Stomach (tissue), 9 donors: ENCODE measurements around the gene CES4A. TPM values are rescaled to one million over a fixed set of nuclear protein-coding genes. Genes with fewer than 3 reads are reported as not detected.

Experiments used
- DNase-seq, 2 donors: peaks; one replicate each; pipeline versions ENCODE4 v3.0.0 to v3.0.0-alpha.2; 2013 to 2019
- H3K27ac ChIP-seq, 5 donors: fragments of 200-600 bp in 4 of 5; sonication (generic) in 4 of 5; one replicate each; pipeline ENCODE4 v1.5.1; 2013 to 2019; ENCODE audit warnings: mild to moderate bottlenecking in 1 of 5, moderate library complexity in 1 of 5
- H3K27me3 ChIP-seq, 3 donors: fragments of 200-600 bp; sonication (generic); one replicate each; pipeline ENCODE4 v1.5.1; 2017 to 2019; ENCODE audit warnings: mixed run types in 1 of 3
- H3K36me3 ChIP-seq, 4 donors: fragments of 200-600 bp; sonication (generic); 1 replicate in 3 of 4; 2 replicates in 1 of 4; pipeline ENCODE4 v1.5.1; 2016 to 2019
- H3K4me1 ChIP-seq, 4 donors: fragments of 200-600 bp; sonication (generic); one replicate each; pipeline ENCODE4 v1.5.1; 2016 to 2019
- H3K4me3 ChIP-seq, 4 donors: fragments of 200-600 bp; sonication (generic) in 3 of 4; one replicate each; pipeline ENCODE4 v1.5.1; 2016 to 2019; ENCODE audit warnings: mild to moderate bottlenecking in 1 of 4
- H3K9me3 ChIP-seq, 4 donors: fragments of 200-600 bp; sonication (generic); one replicate each; pipeline ENCODE4 v1.5.1; 2016 to 2019
- EP300 ChIP-seq: sonication (generic); formaldehyde crosslinking; IDR thresholded peaks from one replicate; pipeline ENCODE4 v1.6.1; 2017; ENCODE audit warnings: antibody characterized with exemption
- POLR2A ChIP-seq, 4 donors: fragments of 450-650 bp; IDR thresholded peaks; one replicate each; pipeline ENCODE4 v1.6.1; 2016; ENCODE audit warnings: antibody characterized with exemption in 4 of 4, control low read depth in 2 of 4, mild to moderate bottlenecking in 1 of 4, moderate library complexity in 1 of 4
- POLR2AphosphoS5 ChIP-seq, 3 donors: sonication (generic); formaldehyde crosslinking; IDR thresholded peaks; one replicate each; pipeline ENCODE4 v1.6.1; 2016; ENCODE audit warnings: antibody characterized with exemption in 3 of 3
- WGBS, 5 donors: extraction: QIAGEN DNeasy Blood & Tissue Kit in 3 of 5; methylation state at CpG; one replicate each; pipeline versions ENCODE4 v1.1.5 to v1.1.7; 2013 to 2018; 5-methylcytosine and 5-hydroxymethylcytosine counted together
- intact Hi-C: fragments of 100-400 bp; cut with DNase I; formaldehyde crosslinking; loops from one replicate; pipeline ENCODE4 v1.15.1; 2023; ENCODE audit warnings: low total_unique reads
- polyA plus RNA-seq, 3 donors: library from polyadenylated mRNA; stranded (reverse); fragments of 200-250 nt; gene quantifications; one replicate each; pipeline ENCODE4 v1.2.3, GENCODE V29; 2013
- total RNA-seq, 5 donors: library from RNA; depleted of rRNA; stranded (reverse); fragments of >200 nt; gene quantifications; one replicate each; pipeline versions ENCODE4 v1.1.0 to v1.2.3, GENCODE V29; 2014 to 2016
- TF ChIP-seq, protein P1 (sequence below), 7 experiments: fragments of 450-650 bp in 4 of 7; fragments of 200-600 bp in 3 of 7; sonication (generic) in 3 of 7; IDR thresholded peaks; one replicate each; pipeline ENCODE4 v1.5.1; 2016 to 2019; ENCODE audit warnings: antibody characterized with exemption in 7 of 7, control low read depth in 2 of 7, mild to moderate bottlenecking in 1 of 7
- donor health status: healthy with polysubstance abuse.
- donor health status: Bipolar disorder and iron deficiency.
- donor health status: healthy.

CES4A gene
- total and polyA plus RNA-seq, 8 donors = 3.2 to 22.3 (median 5.5) TPM

- peak in 1 of 2 donors; percentile 33 for DNase-seq
- Histone ChIP-seq H3K4me1 (peaks cover 16 to 21% (median 17%) of the 10 kb centered on the region in 4 donors), H3K27me3 (peaks cover 0 to 35% (median 18%) of the 10 kb centered on the region in 3 donors), H3K27ac (no peak overlapping the region), H3K9me3 (no peaks in the 10 kb centered on the region), H3K36me3 (no peaks in the 10 kb centered on the region), H3K4me3 (no peak overlapping the region)
- TF ChIP-seq, protein P1, sequence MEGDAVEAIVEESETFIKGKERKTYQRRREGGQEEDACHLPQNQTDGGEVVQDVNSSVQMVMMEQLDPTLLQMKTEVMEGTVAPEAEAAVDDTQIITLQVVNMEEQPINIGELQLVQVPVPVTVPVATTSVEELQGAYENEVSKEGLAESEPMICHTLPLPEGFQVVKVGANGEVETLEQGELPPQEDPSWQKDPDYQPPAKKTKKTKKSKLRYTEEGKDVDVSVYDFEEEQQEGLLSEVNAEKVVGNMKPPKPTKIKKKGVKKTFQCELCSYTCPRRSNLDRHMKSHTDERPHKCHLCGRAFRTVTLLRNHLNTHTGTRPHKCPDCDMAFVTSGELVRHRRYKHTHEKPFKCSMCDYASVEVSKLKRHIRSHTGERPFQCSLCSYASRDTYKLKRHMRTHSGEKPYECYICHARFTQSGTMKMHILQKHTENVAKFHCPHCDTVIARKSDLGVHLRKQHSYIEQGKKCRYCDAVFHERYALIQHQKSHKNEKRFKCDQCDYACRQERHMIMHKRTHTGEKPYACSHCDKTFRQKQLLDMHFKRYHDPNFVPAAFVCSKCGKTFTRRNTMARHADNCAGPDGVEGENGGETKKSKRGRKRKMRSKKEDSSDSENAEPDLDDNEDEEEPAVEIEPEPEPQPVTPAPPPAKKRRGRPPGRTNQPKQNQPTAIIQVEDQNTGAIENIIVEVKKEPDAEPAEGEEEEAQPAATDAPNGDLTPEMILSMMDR (IDR thresholded peaks at IDR 0.05) = no peak
- TF ChIP-seq EP300 = no peak
- TF ChIP-seq POLR2A (IDR thresholded peaks at IDR 0.05) = no peak
- intact Hi-C loops = no loop called here
- 85 to 89% (median 86%) methylated on average over 9 of the region's 9 CpGs for WGBS, 5 donors
Measured at GRCh38 chr16:67015313-67015731, 26.9 kb downstream of the CES4A start.

GRCh38 chr16:67016143-67016542 lies 27.8 kb downstream of the CES4A start:
- intact Hi-C loops = no loop called here
- no peak for DNase-seq
- peaks cover 0 to 35% (median 18%) of the 10 kb centered on the region in 3 donors for H3K27me3 ChIP-seq
- H3K36me3 ChIP-seq = no peaks in the 10 kb centered on the region
- H3K9me3 ChIP-seq = no peaks in the 10 kb centered on the region
- no peak overlapping the region for H3K27ac ChIP-seq
- TF ChIP-seq, protein P1 (IDR thresholded peaks at IDR 0.05) = no peak
- TF ChIP-seq POLR2A (IDR thresholded peaks at IDR 0.05) (no peak), EP300 (no peak), POLR2AphosphoS5 (IDR thresholded peaks at IDR 0.05) (no peak)
- H3K4me1 ChIP-seq = peaks cover 16 to 21% (median 17%) of the 10 kb centered on the region in 4 donors
- H3K4me3 ChIP-seq = no peak overlapping the region

DNA sequence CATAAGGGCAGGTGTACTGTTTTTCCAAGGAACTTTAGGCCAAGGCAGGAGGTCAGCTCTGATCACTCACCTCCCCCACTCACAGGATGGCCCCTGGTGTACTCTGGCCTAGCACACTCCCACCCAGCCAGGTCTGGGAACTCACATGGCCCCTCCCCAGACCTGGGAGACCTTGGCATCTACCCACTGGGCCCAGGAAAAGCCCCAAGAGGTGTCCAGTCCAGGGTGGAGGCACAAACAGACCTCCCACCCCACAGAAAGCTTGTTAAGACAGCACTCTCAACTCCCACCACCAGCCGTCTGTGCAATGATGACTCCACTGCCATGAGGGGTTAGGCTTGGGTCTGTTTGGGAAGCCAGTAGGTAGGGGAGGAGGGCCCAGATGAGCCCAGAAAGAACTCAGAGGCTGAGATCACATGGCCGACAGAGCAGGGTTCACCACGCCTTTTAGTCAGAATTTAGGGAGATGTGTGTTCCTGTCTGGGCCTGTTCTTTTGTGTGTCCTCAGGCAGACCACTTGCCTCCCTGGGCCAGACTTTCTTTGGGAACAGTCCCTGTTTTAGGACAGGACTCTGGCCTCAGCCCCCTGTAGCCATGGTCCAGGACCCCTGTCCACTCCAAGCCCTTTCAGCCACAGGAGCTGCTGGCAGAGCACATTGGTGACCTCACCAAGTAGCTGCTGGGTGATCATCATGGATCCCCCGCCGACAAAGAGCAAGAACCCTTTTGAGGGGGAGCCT lies 28.5 kb downstream of the CES4A start:
- 82 to 94% (median 93%) methylated on average over 3 to 5 of the region's 5 CpGs for WGBS, 5 donors
- no peaks in the 10 kb centered on the region for H3K9me3 ChIP-seq
- DNase-seq = no peak
- peaks cover 16 to 21% (median 17%) of the 10 kb centered on the region in 4 donors for H3K4me1 ChIP-seq
- H3K27me3 ChIP-seq = peaks cover 0 to 35% (median 18%) of the 10 kb centered on the region in 3 donors
- intact Hi-C loops = no loop called here
- H3K27ac ChIP-seq = no peak overlapping the region
- TF ChIP-seq, protein P1 (IDR thresholded peaks at IDR 0.05) = no peak
- TF ChIP-seq POLR2AphosphoS5 (IDR thresholded peaks at IDR 0.05) (no peak), EP300 (no peak), POLR2A (IDR thresholded peaks at IDR 0.05) (no peak)
- no peak overlapping the region for H3K4me3 ChIP-seq
- no peaks in the 10 kb centered on the region for H3K36me3 ChIP-seq

DNA sequence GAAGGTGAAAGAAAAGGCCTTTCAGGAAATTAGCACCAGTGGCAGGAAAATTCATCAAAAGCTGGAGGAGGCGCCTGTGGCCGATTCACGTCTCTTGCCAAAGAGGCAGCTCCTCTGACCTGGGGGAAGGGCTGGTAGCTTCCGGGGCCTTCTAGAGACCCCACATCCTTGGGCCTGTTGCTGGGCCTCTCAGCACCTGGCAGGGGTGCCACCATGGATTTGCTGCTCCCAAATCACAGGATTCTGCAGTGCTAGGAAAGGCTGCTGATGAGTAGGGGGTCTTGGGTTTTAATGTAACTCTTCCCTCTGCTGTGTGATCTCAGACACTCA lies 29.0 kb downstream of the CES4A start:
- Histone ChIP-seq H3K4me3 (no peak overlapping the region), H3K9me3 (no peaks in the 10 kb centered on the region), H3K4me1 (peaks cover 17 to 24% (median 21%) of the 10 kb centered on the region in 4 donors), H3K36me3 (no peaks in the 10 kb centered on the region), H3K27me3 (peaks cover 0 to 30% (median 18%) of the 10 kb centered on the region in 3 donors), H3K27ac (no peak overlapping the region)
- intact Hi-C loops = no loop called here
- 87 to 94% (median 92%) methylated on average over 4 of the region's 4 CpGs for WGBS, 5 donors
- TF ChIP-seq POLR2AphosphoS5 (IDR thresholded peaks at IDR 0.05) = no peak
- no peak for TF ChIP-seq POLR2A (IDR thresholded peaks at IDR 0.05)
- no peak for TF ChIP-seq EP300
- TF ChIP-seq, protein P1 (IDR thresholded peaks at IDR 0.05) = no peak
- DNase-seq = no peak
